Measurements from ENCODE around the gene CMTM6.
"Not testable (repeated sequence)": the region's sequence is repeated elsewhere in the genome, so short reads cannot be mapped to it uniquely, and the experiment has no call there.

CMTM6 gene, protein sequence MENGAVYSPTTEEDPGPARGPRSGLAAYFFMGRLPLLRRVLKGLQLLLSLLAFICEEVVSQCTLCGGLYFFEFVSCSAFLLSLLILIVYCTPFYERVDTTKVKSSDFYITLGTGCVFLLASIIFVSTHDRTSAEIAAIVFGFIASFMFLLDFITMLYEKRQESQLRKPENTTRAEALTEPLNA

DNA sequence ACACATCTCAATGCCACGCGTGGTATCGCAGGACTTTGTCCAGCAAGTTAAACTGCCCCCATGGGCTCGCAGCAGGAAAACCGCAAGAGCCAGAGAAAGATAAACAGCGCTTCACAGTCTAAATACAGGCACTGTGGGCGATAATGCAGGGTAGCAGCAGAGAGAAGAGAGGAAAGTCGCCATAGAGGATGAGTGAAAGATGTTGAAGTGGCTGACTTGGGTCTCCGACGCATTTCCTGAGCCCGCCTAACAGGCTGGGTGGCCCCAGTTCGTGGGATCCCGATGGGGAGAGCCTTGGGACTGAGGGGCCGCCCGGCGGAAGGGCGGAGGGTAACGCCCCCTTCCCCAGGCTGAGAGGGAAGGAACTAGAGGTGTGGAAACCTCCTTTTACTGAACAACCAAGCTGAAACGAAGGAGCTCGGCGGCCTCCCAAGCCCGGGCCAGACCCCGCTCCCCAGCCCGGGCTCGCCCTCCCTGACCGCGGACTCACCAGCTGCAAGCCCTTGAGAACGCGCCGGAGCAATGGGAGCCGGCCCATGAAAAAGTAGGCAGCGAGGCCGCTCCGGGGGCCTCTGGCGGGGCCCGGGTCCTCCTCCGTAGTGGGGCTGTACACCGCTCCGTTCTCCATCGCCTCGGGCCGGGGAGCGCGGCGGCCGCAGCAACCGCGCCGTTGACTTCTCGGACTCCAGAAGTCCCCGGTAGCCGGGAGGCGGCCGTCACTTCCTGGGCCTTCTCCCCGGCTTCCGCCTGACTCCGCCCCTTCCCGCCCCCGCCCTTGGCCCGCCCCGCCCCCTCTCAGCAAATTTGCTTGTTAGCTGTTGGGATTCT lies at the start of gene CMTM6:
Gene CMTM6, minus strand, starts transcription at position 735 of the 828 bp plus-strand sequence. Its CDS starts 107 bp downstream, at position 628.
- peak; percentile 56 to 59 for DNase-seq (ENCODE audit: low read depth in 2 of 2, low spot score in 1 of 2)

DNA sequence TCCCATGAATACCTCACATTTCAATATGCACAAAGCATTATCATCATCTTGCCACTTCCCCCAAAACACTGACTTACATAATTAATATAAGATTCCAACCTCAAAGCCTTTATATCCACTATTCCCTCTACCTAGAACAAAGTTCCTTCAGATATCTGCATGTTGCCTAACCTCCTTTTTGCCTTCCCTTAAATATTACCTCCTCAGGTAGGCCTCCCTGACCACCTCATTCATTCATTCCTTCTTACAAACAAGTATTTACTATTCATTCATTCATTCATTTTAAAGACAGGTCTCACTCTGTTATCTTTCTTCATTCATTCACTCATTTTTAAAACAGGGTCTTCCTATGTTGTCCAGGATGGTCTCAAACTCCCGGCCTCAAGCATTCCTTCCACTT lies 49.4 kb upstream of the CMTM6 start:
- no peak for DNase-seq (ENCODE audit: low read depth in 2 of 2, low spot score in 1 of 2)

DNA sequence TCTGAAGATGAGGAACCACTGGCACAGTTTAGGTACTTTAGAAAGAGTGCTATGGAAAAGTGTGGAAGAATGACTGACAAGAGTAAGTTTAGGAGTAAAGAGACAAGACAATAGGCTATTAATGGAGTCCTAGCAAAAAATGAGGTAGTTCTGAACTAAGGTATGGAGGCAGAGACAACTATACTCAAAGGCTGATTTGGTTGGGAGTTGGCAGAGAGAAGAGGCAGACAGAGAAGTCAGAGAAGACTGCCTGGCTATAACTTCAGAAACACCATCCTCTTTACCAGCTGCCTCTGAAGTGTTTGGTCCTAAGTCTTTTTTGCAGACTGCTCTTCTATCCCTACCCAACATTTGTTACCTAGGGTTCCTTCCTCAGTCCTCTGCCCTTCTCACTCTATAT lies 48.8 kb upstream of the CMTM6 start:
- no peak for DNase-seq (ENCODE audit: low read depth in 2 of 2, low spot score in 1 of 2)

DNA sequence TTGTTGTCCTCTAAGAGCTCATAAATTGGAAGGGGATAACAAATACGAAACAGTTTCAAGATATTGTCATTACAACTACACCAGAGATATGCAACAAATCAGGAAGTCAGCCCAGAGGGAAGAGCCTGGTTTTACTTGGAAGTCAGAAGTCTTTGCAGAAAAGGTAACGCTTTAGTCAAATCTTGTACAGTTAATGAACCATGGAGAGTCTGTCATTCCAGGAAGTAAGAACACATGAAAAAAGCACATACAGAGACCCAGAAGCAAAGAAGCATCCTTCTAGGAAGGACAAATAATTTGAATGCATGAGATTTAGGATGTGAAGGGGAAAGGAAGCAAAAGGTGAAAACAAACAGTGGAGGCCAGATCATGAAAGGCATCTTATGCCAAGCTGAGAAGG lies 48.4 kb upstream of the CMTM6 start:
- no peak for DNase-seq (ENCODE audit: low read depth in 2 of 2, low spot score in 1 of 2)

DNA sequence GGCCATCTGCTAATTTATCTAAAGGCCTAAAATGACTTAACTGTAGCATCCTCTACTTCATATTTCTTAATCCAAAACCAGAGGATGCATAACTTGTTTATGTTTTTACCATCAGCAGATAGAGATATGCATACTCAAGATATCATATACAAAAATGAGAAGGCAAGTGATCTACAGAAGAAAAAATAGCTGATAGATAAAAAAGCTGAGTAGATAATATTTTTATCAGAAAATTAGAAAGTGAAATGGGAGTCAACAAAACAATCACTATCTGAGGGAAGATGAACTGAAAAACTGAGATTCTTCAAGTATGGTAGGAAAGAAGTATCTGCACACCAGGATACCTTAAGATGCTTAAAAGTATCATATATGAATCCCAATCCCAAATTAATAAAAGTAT lies 42.7 kb upstream of the CMTM6 start:
- no peak for DNase-seq (ENCODE audit: low read depth in 2 of 2, low spot score in 1 of 2)

DNA sequence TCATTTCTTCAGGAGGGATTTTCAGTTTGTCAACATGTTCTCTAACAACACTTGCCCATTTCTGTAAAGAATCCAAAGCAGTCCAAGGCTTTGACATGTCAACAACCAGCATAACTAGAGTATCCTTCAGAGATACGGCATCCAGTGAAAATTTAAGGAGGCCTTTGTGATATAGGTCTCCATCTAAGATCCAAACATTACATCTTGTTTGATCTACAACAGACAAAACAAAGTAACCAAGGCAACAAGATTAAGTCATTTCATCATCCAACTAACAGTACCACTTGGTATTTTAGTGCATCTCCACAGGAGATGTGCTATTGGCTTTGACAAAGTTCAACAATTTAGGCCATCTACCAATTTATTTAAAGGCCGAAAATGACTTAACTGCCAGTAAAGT lies 42.2 kb upstream of the CMTM6 start:
- DNase-seq (ENCODE audit: low read depth in 2 of 2, low spot score in 1 of 2): no peak

DNA sequence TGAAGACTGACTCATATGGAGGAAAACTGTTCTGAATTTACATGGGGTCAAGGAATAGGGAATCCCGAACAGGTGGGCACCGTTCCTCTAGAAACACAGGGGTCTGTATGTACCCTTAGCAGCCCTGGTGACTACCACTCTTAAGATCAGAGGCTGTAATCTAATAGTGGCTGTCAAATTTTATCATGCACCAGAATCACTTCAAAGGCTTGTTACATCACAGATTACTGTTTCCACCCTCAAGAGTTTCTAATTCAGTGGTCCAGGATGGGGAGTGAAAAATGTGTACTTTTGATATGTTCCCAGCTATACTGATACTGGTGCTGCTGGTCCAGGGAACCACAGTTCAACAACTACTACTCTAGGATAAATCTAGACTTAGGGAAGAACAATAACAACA lies 40.2 kb upstream of the CMTM6 start:
- DNase-seq (ENCODE audit: low read depth in 2 of 2, low spot score in 1 of 2): no peak

DNA sequence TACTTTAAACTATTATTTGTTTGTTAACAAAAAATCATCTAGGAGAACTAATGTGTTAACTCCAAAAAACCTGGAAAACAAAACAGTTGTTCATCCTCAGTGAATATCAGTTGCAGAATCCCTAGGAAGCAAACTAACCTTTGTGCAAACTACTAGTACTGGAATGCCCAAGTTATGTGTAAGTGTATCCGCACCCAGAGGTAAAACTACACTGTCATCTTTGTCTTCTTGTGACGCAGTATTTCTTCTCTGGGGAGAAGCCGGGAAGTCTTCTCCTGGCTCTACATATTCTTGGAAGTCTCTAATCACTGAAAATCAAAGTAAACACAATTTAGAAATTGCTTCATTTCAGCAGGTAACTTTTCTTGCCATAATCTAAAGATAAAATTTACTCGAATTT lies 38.2 kb upstream of the CMTM6 start:
- DNase-seq (ENCODE audit: low read depth in 2 of 2, low spot score in 1 of 2): no peak

DNA sequence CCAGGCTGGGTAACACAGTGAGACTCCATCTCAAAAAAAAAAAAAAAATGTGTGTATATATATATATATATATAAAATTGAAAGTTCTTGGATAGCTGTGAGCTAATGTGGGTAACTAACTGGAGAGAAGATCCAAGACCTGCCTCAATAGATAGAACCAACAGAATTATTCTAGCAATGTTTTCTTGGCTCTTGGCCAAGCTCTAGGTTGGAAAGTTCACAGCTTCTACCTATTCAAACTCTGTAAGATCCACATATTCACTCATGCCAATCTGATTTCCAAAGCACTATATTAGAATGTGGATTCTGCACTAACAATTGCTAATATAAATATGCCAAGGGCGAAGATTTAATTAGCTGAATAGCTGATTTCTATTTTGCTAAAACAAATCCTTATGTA lies 29.8 kb upstream of the CMTM6 start:
- no peak for DNase-seq (ENCODE audit: low read depth in 2 of 2, low spot score in 1 of 2)

DNA sequence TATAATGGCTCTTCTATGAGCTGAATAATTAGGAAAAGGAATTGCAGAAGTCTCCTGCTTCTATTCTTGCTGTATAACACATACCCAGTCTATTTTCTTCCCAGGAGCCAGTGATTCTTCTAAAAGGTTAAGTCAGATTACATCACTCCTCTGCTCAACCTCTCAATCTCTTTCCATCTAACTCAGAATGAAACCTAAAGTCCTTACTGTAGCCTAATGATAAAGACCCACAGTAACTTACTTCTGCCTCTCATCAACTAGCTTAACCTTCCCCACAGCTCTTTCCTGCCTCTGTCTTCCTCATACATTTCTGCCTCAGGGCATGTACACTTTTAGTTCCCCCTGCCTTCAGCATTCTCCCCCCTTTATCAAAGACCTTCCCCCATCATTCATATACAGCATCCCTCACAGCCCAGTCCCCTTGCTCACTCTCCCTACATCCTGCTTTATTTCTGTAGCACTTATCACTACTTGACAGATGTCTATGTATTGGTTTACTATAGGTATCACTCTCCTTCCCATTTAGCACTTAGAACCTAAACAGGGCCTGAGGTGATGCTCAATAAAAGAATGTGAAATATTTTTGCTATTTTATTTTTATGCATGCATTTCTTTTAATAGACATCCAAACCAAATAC lies 28.5 kb upstream of the CMTM6 start:
- DNase-seq (ENCODE audit: low read depth in 2 of 2, low spot score in 1 of 2): no peak

DNA sequence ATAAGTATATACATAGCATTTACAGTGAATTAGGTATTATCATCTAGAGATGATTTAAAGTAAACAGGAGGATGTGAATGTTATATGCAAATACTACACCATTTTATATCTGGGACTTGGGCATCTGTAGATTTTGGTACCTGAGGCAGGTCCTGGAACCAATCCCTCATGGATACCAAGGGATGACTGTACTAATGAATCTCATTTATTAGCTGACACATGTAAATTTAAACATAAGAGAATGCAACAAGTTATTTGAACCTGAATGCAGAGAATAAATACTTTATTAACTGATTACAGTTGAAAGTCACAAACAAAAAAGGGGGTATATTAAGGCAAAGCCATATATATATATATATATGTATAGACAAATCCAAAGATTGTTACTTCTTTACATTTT lies 23.1 kb upstream of the CMTM6 start:
- no peak for DNase-seq (ENCODE audit: low read depth in 2 of 2, low spot score in 1 of 2)

DNA sequence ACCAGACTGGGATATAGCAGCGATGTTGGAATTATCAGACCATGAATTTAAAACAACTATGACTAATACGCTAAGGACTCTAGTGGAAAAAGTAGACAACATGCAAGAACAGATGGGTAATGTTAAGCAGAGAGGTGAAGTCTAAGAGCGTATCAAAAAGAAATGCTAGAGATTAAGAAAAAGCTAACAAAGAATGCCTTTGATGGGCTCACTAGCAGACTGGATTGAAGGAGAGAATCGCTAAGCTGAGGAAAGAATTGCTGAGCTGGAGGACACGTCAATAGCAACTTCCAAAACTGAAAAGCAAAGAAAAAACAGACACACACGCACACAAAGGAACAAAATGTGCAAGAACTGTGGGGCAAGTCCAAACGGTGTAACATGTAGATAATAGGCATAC lies 20.0 kb upstream of the CMTM6 start:
- DNase-seq (ENCODE audit: low read depth in 2 of 2, low spot score in 1 of 2): no peak

DNA sequence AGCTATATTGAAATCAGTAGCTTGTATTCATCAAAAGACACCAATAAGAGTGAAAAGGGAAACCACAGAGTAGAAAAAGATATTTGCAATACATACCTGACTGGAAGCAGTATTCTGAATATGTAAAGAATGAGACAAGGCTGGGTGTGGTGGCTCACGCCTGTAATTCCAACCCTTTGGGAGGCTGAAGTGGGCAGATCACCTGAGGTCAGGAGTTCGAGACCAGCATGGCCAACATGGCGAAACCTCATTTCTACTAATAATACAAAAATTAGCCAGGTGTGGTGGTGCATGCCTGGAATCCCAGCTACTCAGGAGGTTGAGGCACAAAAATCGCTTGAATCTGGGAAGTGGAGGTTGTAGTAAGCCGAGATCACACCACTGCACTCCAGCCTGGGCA lies 16.3 kb upstream of the CMTM6 start:
- not testable (repeated sequence) for DNase-seq (ENCODE audit: low read depth in 2 of 2, low spot score in 1 of 2)

DNA sequence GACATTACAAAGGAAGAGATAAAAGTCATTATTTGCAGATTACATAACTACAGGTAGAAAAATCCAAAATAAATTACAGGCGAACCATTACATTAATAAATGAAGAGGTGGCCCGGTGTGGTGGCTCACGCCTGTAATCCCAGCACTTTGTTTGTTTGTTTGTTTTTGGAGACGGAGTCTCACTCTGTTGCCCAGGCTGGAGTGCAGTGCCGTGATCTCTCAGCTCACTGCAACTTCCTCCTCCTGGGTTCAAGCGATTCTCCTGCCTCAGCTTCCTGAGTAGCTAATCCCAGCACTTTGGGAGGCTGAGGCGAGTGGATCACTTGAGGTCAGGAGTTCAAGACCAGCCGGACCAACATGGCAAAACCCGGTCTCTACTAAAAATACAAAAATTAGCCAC lies 14.1 kb upstream of the CMTM6 start:
- not testable (repeated sequence) for DNase-seq (ENCODE audit: low read depth in 2 of 2, low spot score in 1 of 2)

DNA sequence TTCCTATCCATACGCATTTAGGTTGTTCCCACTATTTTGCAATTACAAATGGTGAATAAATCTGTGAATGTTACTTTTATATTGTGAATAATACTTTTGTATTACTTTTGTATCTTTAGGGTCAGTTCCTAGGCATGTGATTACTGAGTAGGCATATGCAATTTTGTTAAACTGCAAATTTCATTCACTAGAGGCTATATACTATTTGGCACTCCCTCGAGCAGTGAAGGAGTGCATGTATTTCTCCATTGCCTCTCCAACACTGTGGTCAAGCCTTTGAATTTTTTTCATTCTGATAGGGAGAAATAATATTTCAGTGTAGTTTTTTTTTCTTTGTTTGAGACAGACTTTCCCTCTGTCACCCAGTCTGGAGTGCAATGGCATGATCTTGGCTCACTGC lies 8.4 kb upstream of the CMTM6 start:
- DNase-seq (ENCODE audit: low read depth in 2 of 2, low spot score in 1 of 2): no peak

DNA sequence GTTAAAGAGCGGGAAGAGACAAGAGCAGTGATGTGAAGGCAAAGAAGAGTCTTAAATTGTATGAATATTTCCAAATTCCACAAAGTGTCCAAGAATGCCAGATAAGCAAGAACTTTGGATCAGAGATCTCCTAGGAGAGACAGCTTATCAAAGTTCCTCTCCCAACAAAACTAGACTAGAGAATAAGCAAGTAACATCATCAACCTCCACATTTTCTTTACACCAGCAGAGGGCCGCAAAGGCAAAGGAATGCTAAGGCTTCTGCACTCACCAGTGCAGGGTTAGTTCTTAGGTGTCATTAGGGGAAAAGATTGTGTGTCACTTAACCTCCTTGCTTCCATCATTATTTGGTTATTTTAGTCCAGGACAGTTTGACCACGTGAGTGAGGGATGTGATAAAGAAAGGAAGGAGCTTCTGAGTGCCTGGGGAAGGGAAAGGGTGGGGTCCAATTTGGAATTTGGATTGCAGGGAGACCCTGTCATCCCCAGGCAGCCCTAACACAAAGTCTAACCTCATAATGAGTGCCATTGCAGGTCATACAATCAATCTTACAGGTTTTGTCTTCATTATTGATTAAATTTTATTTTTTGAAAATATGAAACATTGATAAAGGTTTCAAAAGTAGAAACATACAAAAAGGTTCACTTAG lies 7.5 kb upstream of the CMTM6 start:
- DNase-seq (ENCODE audit: low read depth in 2 of 2, low spot score in 1 of 2): peak; percentile 11 to 31

DNA sequence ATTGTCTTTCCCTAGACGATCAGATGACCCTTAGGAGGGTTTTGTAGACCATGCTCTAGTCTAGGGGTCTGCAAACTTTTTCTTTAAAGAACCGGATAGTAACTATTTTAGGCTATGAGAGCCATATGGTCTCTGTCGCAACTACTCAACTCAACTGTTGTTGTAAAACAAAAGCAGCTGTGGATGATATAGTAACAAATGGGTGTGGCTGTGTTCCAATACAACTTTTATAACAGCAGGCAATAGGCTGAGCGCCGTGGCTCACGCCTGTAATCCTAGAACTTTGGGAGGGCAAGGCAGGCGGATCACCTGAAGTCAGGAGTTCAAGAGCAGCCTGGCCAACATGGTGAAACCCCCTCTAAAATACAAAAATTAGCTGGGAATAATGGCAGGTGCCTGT lies 6.1 kb upstream of the CMTM6 start:
- no peak for DNase-seq (ENCODE audit: low read depth in 2 of 2, low spot score in 1 of 2)

DNA sequence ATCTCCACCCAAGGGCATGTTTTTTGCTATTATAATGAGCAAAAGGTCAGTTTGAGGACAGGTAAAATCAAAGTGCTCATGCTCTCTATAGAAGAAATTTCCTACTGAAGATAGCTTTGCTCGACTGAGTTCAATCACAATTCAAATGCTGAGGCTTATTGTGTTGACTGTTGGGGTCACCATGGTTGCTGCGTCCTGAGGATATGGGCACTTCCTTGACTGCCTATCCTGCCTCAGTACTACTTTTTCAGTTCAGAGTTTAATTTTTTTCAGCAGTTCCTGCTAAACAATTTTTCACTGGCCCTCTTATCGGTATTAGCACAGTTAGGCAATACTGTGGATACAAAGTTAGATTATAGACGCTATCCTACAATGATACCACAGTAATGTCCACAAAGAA lies 3.8 kb upstream of the CMTM6 start:
- DNase-seq (ENCODE audit: low read depth in 2 of 2, low spot score in 1 of 2): no peak

DNA sequence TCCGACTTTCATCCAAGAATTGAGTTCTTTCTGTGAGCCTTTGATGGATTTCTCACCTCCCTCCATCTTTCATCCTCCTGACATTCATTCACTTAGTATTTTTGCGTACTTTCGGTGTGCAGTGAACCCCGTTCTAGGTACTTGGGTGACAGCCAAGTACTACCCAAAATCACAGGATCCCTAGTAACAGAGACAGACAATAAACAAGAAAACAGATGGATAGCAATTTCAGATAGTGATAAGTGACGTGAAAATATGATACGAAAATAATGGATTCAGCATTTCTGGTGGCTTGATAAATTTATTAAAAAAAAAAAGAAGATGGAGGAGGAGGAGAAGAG lies 264 bp upstream of the CMTM6 start:
- no peak for DNase-seq (ENCODE audit: low read depth in 2 of 2, low spot score in 1 of 2)

DNA sequence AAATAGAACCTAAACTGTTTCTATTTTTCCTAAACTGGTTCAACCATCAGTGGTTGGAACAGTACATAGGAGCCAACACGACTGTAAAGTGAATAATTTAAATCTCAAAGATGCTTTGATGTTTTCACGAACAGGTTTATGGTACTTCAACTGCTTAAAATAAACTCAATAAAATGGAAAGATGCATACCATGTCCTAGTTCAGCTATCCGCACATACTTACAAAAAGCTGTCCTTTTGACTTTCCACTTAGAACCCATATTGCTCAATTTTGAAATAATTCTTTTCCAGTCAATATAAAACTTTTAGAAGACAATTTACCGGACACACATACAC lies 902 bp downstream of the CMTM6 start:
- no peak for DNase-seq (ENCODE audit: low read depth in 2 of 2, low spot score in 1 of 2)

DNA sequence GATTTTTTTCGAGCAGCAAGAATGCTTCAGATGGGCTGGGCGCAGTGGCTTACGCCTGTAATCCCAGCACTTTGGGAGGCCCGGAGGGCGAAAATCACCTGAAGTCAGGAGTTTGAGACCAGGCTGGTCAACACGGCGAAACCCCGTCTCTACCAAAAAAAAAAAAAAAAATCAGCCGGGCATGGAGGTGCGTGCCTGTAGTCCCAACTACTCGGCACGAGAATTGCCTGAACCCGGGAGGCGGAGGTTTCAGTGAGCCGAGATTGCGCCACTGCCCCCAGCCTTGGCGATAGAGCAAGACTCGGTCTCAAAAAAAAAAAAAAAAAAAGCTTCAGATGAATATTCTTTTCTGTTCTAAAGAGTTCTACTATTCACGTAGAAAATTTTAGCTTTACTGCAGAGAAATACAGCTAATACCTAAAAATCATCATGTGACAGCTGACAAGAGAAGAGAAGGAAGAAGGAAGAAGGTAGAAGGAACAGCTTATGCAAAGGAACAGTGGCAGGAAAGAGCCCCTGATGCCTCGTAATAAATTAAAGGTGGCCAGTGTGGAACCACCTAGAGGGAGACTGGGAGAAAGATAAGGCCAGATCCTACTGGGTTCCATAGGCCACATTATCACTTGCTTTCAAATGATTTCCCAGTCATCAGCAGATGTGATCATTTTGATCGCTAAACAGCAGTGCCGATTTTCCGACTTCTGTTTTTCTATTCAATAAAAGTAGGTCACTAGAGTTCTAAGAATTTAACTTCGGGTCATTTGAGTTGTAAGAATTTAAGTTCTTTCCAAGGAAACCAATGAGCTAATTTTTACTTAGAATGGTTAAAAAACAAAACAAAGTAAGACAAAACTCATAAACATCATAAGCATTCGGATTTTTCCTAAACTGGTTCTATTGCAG lies 1.5 kb downstream of the CMTM6 start:
- DNase-seq (ENCODE audit: low read depth in 2 of 2, low spot score in 1 of 2): no peak
